Activated CD8-positive, alpha-beta memory T cell treated with anti-CD3 and anti-CD28 coated beads for 4 hours (primary cell): Measurements from ENCODE around the gene EXOC8.
A peak's percentile ranks its signal among the peaks of the same experiment; 100 is the strongest.

Experiments
- DNase-seq, 2 donors: peaks; one replicate each; pipeline ENCODE4 v3.0.0-alpha.2; 2020; ENCODE audit warnings: low read depth in 2 of 2

Gene EXOC8

GRCh38 chr1:231337472-231338269, at the start of gene EXOC8:
Gene EXOC8, minus strand, starts transcription at chr1:231337852. Its CDS starts 107 bp downstream, at chr1:231337745.
- peak; percentile 93 to 94 for DNase-seq

GRCh38 chr1:231386466-231386865, 48.8 kb upstream of the EXOC8 start:
- DNase-seq, result no peak

GRCh38 chr1:231385416-231385748, 47.7 kb upstream of the EXOC8 start:
- no peak for DNase-seq

GRCh38 chr1:231384696-231385415, 47.2 kb upstream of the EXOC8 start:
- no peak for DNase-seq

- DNase-seq, result no peak
Observed at GRCh38 chr1:231383159-231383860, 45.7 kb upstream of the EXOC8 start.

GRCh38 chr1:231382426-231382825, 44.8 kb upstream of the EXOC8 start:
- DNase-seq, result no peak

- no peak for DNase-seq
Observed at GRCh38 chr1:231381729-231382128, 44.1 kb upstream of the EXOC8 start.

- no peak for DNase-seq
Observed at GRCh38 chr1:231376875-231377549, 39.4 kb upstream of the EXOC8 start.

- no peak for DNase-seq
Observed at GRCh38 chr1:231376101-231376500, 38.4 kb upstream of the EXOC8 start.

GRCh38 chr1:231374394-231374793, 36.7 kb upstream of the EXOC8 start:
- no peak for DNase-seq

- no peak for DNase-seq
Observed at GRCh38 chr1:231372501-231372900, 34.8 kb upstream of the EXOC8 start.

- DNase-seq, result no peak
Observed at GRCh38 chr1:231369282-231369681, 31.6 kb upstream of the EXOC8 start.

- DNase-seq, result no peak
Observed at GRCh38 chr1:231364192-231364591, 26.5 kb upstream of the EXOC8 start.

- DNase-seq, result no peak
Observed at GRCh38 chr1:231363624-231364023, 26.0 kb upstream of the EXOC8 start.

GRCh38 chr1:231362325-231362724, 24.7 kb upstream of the EXOC8 start:
- DNase-seq, result no peak

GRCh38 chr1:231359113-231359512, 21.5 kb upstream of the EXOC8 start:
- DNase-seq, result no peak

GRCh38 chr1:231357831-231358354, 20.2 kb upstream of the EXOC8 start:
- DNase-seq, result no peak

- DNase-seq, result no peak
Observed at GRCh38 chr1:231357187-231357772, 19.6 kb upstream of the EXOC8 start.

GRCh38 chr1:231355171-231355570, 17.5 kb upstream of the EXOC8 start:
- no peak for DNase-seq

- DNase-seq, result no peak
Observed at GRCh38 chr1:231354330-231355020, 16.8 kb upstream of the EXOC8 start.

- no peak for DNase-seq
Observed at GRCh38 chr1:231353086-231353485, 15.4 kb upstream of the EXOC8 start.
